ENCODE data around the gene GPLD1. TPM values are rescaled to one million over a fixed set of nuclear protein-coding genes. Genes with fewer than 3 reads are reported as not detected.

GPLD1 gene
- total and polyA plus RNA-seq, 9 of the 15 experiments (the other 6 are each of a cell fraction or from before 2014, with no cell fraction given): 0.11 to 1.3 (median 0.82) TPM

GRCh38 chr6:24493945-24494820 lies 4.8 kb upstream of the GPLD1 start (continued):
- TF ChIP-seq ZNF740 (CRISPR knock-in tag; IDR thresholded peaks at IDR 0.05): no peak
- 0 out of 4 replicates have a peak, but pooled peaks of 1 of the 2 experiments have one; percentile 24 for TF ChIP-seq ZNF740 (tag; IDR thresholded peaks at IDR 0.05)
- no peak for TF ChIP-seq CSDE1 (IDR thresholded peaks at IDR 0.05)
- peak; percentile 48; the same call in 1 of the 2 replicates for TF ChIP-seq PTRF (tag; IDR thresholded peaks at IDR 0.05)
- TF ChIP-seq CREB3 (tag; conservative IDR thresholded peaks at IDR 0.05; ENCODE audit: low read depth): peak; percentile 78
- TF ChIP-seq HDAC8 (tag; IDR thresholded peaks at IDR 0.05): 0 out of 2 replicates have a peak, but pooled peaks have one; percentile 25
- TF ChIP-seq ZNF384 (IDR thresholded peaks at IDR 0.05; ENCODE audit: low read depth, low read length): no peak
- TF ChIP-seq ZNF589 (CRISPR knock-in tag; IDR thresholded peaks at IDR 0.05; ENCODE audit: low read depth): no peak
- no peak for TF ChIP-seq POLR2AphosphoS2 (IDR thresholded peaks at IDR 0.05; ENCODE audit: low read length)
- no peak for TF ChIP-seq SIN3A (IDR thresholded peaks at IDR 0.05; ENCODE audit: borderline replicate concordance in 2 of 2, control insufficient read depth in 1 of 2, low read depth in 2 of 2, low read length in 2 of 2)
- no peak for TF ChIP-seq NR4A1 (CRISPR knock-in tag; IDR thresholded peaks at IDR 0.05)
- TF ChIP-seq NR4A1 (tag; IDR thresholded peaks at IDR 0.05): peak; percentile 41; the same call in 1 of the 2 replicates
- TF ChIP-seq ZHX1 (conservative IDR thresholded peaks at IDR 0.05; ENCODE audit: low read length): no peak
- peak; percentile 58; the same call in 1 of the 2 replicates for TF ChIP-seq HMBOX1 (IDR thresholded peaks at IDR 0.05)
- TF ChIP-seq LARP7 (IDR thresholded peaks at IDR 0.05): no peak
- TF ChIP-seq LCOR (CRISPR knock-in tag; IDR thresholded peaks at IDR 0.05): no peak
- no peak for TF ChIP-seq SRSF3 (IDR thresholded peaks at IDR 0.05; ENCODE audit: insufficient read depth, low read length)
- no peak for TF ChIP-seq ZNF274 (IDR thresholded peaks at IDR 0.05; ENCODE audit: borderline replicate concordance, low read depth, low read length)
- no peak for TF ChIP-seq E4F1 (CRISPR knock-in tag; IDR thresholded peaks at IDR 0.05; ENCODE audit: borderline replicate concordance)
